Endothelial cell of umbilical vein (primary cell): ENCODE results near the gene BTC. TPM values are rescaled to one million over a fixed set of nuclear protein-coding genes. Genes with fewer than 3 reads are reported as not detected.

Experiments
- Bru-seq: library from RNA; stranded (reverse); fragments of 400-500 nt; gene quantifications from one replicate; lab custom pipeline; 2021; lab: Mats Ljungman, UMichigan
- BruChase-seq, 2 experiments: library from RNA; stranded (reverse); fragments of 400-500 nt; gene quantifications; one replicate each; lab custom pipeline; 2021; lab: Mats Ljungman, UMichigan
- BruUV-seq: library from RNA; stranded (reverse); fragments of 400-500 nt; replicated peaks from 2 replicates; lab custom pipeline; 2021; lab: Mats Ljungman, UMichigan
- CTCF ChIA-PET: fragments of 300-600, 350-600 bp; sonication (Branson Sonifier 250); formaldehyde crosslinking; loops from one replicate; lab custom pipeline; 2021; ENCODE audit warnings: antibody characterized with exemption, inconsistent platforms; lab: Charles Lee
- POLR2A ChIA-PET: fragments of 300-600, 350-600 bp; sonication (Branson Sonifier 250); formaldehyde crosslinking; loops from one replicate; lab custom pipeline; 2021; ENCODE audit warnings: antibody characterized with exemption, inconsistent platforms; lab: Charles Lee
- DNase-seq: peaks from one replicate; pipeline ENCODE4 v3.0.0-alpha.2; 2011; ENCODE audit warnings: low read depth, low spot score
- FAIRE-seq: peaks from 2 replicates; lab custom pipeline; 2011; peaks lifted over from hg19 to GRCh38; lab: Jason Lieb, UNC
- H2AFZ ChIP-seq: 2 replicates; pipeline ENCODE4 v1.6.0; 2012; ENCODE audit warnings: low read depth, low read length, control low read depth, inconsistent platforms
- H3K27ac ChIP-seq: 2 replicates; pipeline ENCODE4 v1.5.1; 2011; ENCODE audit warnings: low read depth, mild to moderate bottlenecking, control low read depth, low read length, moderate library complexity; ENCODE audit not compliant: insufficient read depth
- H3K27me3 ChIP-seq, 2 experiments: 2 replicates each; pipeline versions ENCODE4 v1.6.0 to v1.6.1; 2011; ENCODE audit warnings: low read length in 2 of 2, mixed read lengths in 1 of 2; ENCODE audit not compliant: control insufficient read depth in 2 of 2, insufficient read depth in 2 of 2
- H3K36me3 ChIP-seq, 2 experiments: 2 replicates in 1 of 2; 3 replicates in 1 of 2; pipeline ENCODE4 v1.5.1; 2011; ENCODE audit warnings: low read length in 2 of 2, mild to moderate bottlenecking in 1 of 2, moderate library complexity in 1 of 2; ENCODE audit not compliant: control insufficient read depth in 2 of 2, insufficient read depth in 2 of 2; ENCODE audit errors: extremely low read depth in 1 of 2
- H3K4me1 ChIP-seq: 3 replicates; pipeline ENCODE4 v1.5.1; 2011; ENCODE audit warnings: mild to moderate bottlenecking, low read length; ENCODE audit not compliant: control insufficient read depth, insufficient read depth; ENCODE audit errors: extremely low read depth
- H3K4me2 ChIP-seq: 2 replicates; pipeline ENCODE4 v1.6.1; 2011; ENCODE audit warnings: low read length, control low read depth, mixed read lengths; ENCODE audit not compliant: insufficient read depth
- H3K4me3 ChIP-seq, 3 experiments: fragments of 200-600 bp in 1 of 3; sonication (generic), shearing (Covaris generic) in 1 of 3; replicated peaks in 1 of 3; 2 replicates each; pipeline ENCODE4 v1.5.1; 2011 to 2016; ENCODE audit warnings: control low read depth in 3 of 3, low read length in 3 of 3, mild to moderate bottlenecking in 2 of 3, inconsistent platforms in 1 of 3, low read depth in 1 of 3, moderate library complexity in 1 of 3; ENCODE audit not compliant: insufficient read depth in 1 of 3
- H3K79me2 ChIP-seq: 2 replicates; pipeline ENCODE4 v1.6.0; 2012; ENCODE audit warnings: low read length, inconsistent platforms; ENCODE audit not compliant: control insufficient read depth, insufficient read depth
- H3K9ac ChIP-seq: replicated peaks from 2 replicates; pipeline ENCODE3; 2011; ENCODE audit warnings: low read length, control low read depth; ENCODE audit not compliant: insufficient read depth; ENCODE audit errors: extremely low read depth
- H3K9me1 ChIP-seq: replicated peaks from 3 replicates; pipeline ENCODE4 v1.6.0; 2011; ENCODE audit warnings: mild to moderate bottlenecking, low read length; ENCODE audit not compliant: control insufficient read depth, insufficient read depth; ENCODE audit errors: extremely low read depth
- H3K9me3 ChIP-seq: replicated peaks from 2 replicates; pipeline ENCODE4 v1.5.1; 2012; ENCODE audit warnings: low read length, inconsistent platforms; ENCODE audit not compliant: control insufficient read depth, insufficient read depth
- H4K20me1 ChIP-seq: replicated peaks from 2 replicates; pipeline ENCODE3; 2011; ENCODE audit warnings: mild to moderate bottlenecking, low read length; ENCODE audit not compliant: control insufficient read depth, insufficient read depth; ENCODE audit errors: extremely low read depth
- MYC ChIP-seq: IDR thresholded peaks from one replicate; pipeline ENCODE4 v1.6.1; 2011; ENCODE audit warnings: mild to moderate bottlenecking, low read depth, low read length
- dilution Hi-C: fragments of 300-500 bp; cut with MboI; formaldehyde crosslinking; loops from one replicate; pipeline ENCODE4 v1.15.0; 2019; ENCODE audit warnings: low sequenced_read_pairs; ENCODE audit not compliant: extremely low pct_ligation_motif_present
- intact Hi-C: fragments of 100-400 bp; cut with micrococcal nuclease; formaldehyde crosslinking; loops from one replicate; pipeline ENCODE4 v1.10.0; 2022
- long read RNA-seq: library from polyadenylated mRNA; stranded (forward); transcript quantifications from one replicate; pipeline ENCODE4 v2.0.0, GENCODE V29; 2021
- polyA minus RNA-seq, 3 experiments: library from RNA; depleted of rRNA, polyadenylated mRNA; stranded (reverse); fragments of >200 nt; gene quantifications; 1 replicate in 1 of 3; 2 replicates in 2 of 3; pipeline ENCODE4 v1.2.3, GENCODE V29; 2011
- polyA plus RNA-seq, 4 experiments: library from polyadenylated mRNA; depleted of rRNA in 3 of 4; stranded (reverse) in 3 of 4; unstranded in 1 of 4; fragments of >200 nt; gene quantifications; 2 replicates each; pipeline versions ENCODE4 v1.2.1 to v1.2.3, GENCODE V29; 2011 to 2012; ENCODE audit warnings: missing spikeins in 1 of 4
- total RNA-seq: library from RNA; stranded (reverse); gene quantifications from 2 replicates; pipeline ENCODE4 v1.2.3, GENCODE V29; 2021
- TF ChIP-seq, protein P1 (sequence below), 2 donors: IDR thresholded peaks; 1 replicate in 1 of 2; 2 replicates in 1 of 2; pipeline ENCODE4 v1.5.1; 2011; ENCODE audit warnings: low read length in 2 of 2, mild to moderate bottlenecking in 2 of 2, moderate library complexity in 2 of 2, control low read depth in 1 of 2, inconsistent platforms in 1 of 2, low read depth in 1 of 2; ENCODE audit not compliant: insufficient read depth in 1 of 2; ENCODE audit errors: extremely low read depth in 1 of 2

Gene BTC
- total RNA-seq (not detected in 2 replicates), polyA plus RNA-seq (0.04 and 0.05 TPM in 2 replicates), polyA minus RNA-seq (0.19 TPM in 1 of 2 replicates, not detected in the other), Bru-seq, nascent RNA (percentile 12 among the genes with signal in this experiment), BruChase-seq, experiment 1, labeled RNA remaining after a 6-hour chase (percentile 4 among the genes with signal in this experiment), BruChase-seq, experiment 2, labeled RNA remaining after a 2-hour chase (percentile 7 among the genes with signal in this experiment)
- polyA plus RNA-seq (2011; cell fraction: cytosol; rRNA removed), result 0.01 and 0.04 TPM in 2 replicates
- polyA plus RNA-seq (2011; cell fraction: nucleus; rRNA removed), result 0.07 TPM in 1 of 2 replicates, not detected in the other
- polyA plus RNA-seq (2012), result not detected in 2 replicates
- 0.31 TPM for polyA minus RNA-seq (2011; cell fraction: cytosol; rRNA and poly(A)+ RNA removed)
- not detected in 2 replicates for polyA minus RNA-seq (2011; cell fraction: nucleus; rRNA and poly(A)+ RNA removed)
- long read RNA-seq, result 0 reads

- TF ChIP-seq MYC, result no peak
- TF ChIP-seq, protein P1, sequence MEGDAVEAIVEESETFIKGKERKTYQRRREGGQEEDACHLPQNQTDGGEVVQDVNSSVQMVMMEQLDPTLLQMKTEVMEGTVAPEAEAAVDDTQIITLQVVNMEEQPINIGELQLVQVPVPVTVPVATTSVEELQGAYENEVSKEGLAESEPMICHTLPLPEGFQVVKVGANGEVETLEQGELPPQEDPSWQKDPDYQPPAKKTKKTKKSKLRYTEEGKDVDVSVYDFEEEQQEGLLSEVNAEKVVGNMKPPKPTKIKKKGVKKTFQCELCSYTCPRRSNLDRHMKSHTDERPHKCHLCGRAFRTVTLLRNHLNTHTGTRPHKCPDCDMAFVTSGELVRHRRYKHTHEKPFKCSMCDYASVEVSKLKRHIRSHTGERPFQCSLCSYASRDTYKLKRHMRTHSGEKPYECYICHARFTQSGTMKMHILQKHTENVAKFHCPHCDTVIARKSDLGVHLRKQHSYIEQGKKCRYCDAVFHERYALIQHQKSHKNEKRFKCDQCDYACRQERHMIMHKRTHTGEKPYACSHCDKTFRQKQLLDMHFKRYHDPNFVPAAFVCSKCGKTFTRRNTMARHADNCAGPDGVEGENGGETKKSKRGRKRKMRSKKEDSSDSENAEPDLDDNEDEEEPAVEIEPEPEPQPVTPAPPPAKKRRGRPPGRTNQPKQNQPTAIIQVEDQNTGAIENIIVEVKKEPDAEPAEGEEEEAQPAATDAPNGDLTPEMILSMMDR (IDR thresholded peaks at IDR 0.05; ENCODE audit: extremely low read depth in 1 of 2, insufficient read depth in 1 of 2, low read depth in 1 of 2, low read length in 2 of 2), result peak; percentile 12 to 51
- Histone ChIP-seq H3K9me1 (no peaks in the 10 kb centered on the region), H2AFZ (peak within 1 kb of the TSS; percentile 84), H3K4me1 (peaks cover 4% of the 10 kb centered on the region), H3K4me2 (peak within 1 kb of the TSS; percentile 72), H3K27ac (no peak within 1 kb of the TSS), H3K36me3 (no peaks in the 10 kb centered on the region), H3K9ac (peak within 1 kb of the TSS; percentile 24), H3K27me3 (peaks cover 29 to 32% of the 10 kb centered on the region in 2 experiments), H3K9me3 (no peaks in the 10 kb centered on the region), H3K79me2 (no peaks in the 10 kb centered on the region), H4K20me1 (no peaks in the 10 kb centered on the region), H3K4me3 (peak within 1 kb of the TSS; percentile 16 to 50 (median 39))
- intact Hi-C loops (loop anchor here (2.0 kb wide), 1 partner anchor 474 kb away; no protein-coding TSS in a partner anchor), dilution Hi-C loops (no loop called here)
- BruUV-seq, result no TSS peak
- DNase-seq, result no peak
- CTCF ChIA-PET, result interaction anchor here (0.6 to 1.5 kb wide), 10 partner anchors 40 to 605 kb away, joined by 3 to 9 read pairs (median 3); no protein-coding TSS in a partner anchor
- POLR2A ChIA-PET, result no interaction called here
- peak; percentile 8 for FAIRE-seq
These were observed at the start of gene BTC for GRCh38 chr4:74794382-74795010. BTC (minus strand) TSS chr4:74794523; CDS start chr4:74794325, 198 bp downstream.
